ENCODE data around the gene DDO.

Gene DDO, protein sequence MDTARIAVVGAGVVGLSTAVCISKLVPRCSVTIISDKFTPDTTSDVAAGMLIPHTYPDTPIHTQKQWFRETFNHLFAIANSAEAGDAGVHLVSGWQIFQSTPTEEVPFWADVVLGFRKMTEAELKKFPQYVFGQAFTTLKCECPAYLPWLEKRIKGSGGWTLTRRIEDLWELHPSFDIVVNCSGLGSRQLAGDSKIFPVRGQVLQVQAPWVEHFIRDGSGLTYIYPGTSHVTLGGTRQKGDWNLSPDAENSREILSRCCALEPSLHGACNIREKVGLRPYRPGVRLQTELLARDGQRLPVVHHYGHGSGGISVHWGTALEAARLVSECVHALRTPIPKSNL

DNA sequence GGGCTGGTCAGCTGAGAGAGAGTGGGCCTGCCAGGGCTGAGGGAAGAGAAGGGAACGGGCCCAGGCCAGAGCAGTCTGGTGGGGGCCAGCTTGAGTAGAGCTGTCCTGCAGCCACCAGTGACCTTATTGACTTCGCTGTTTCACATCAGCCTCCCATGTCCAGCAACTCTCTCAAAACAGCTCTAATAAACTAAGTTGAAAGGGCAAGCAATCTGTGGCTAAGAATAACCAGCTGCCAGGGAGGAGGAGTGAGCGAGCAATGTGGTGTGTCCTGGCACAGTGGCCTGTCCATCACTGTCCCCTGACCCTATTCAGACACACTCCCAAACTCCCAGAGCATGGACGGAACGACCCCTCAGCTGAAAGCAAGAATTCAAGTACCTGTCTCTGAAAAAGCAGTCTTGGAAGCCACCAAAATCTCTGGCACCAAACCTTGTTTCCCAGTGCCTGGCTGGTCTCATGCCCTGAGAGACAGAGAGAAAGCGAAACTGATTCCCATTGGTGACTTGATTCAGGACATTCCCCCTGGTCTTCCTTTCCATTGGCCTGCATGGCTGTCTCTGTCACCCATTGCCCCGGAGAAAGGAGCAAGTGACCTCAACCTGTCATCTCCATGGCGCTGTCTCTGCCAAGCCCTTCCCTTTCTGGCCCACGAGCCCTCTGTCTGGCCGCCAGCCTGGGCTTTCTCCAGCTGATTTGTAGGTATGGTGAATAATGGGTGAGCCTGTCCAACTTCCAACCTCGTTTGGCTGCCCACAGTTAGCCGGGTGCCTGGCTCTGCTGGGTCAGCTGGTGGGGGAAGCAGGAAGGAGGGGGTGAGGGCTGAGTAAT is at the start of gene DDO:
Gene DDO, minus strand, starts transcription at position 490 of the 831 bp plus-strand sequence. CDS start 2,113 bp downstream, outside the sequence.
- DNase-seq (ENCODE audit: low spot score), result peak; percentile 78

DNA sequence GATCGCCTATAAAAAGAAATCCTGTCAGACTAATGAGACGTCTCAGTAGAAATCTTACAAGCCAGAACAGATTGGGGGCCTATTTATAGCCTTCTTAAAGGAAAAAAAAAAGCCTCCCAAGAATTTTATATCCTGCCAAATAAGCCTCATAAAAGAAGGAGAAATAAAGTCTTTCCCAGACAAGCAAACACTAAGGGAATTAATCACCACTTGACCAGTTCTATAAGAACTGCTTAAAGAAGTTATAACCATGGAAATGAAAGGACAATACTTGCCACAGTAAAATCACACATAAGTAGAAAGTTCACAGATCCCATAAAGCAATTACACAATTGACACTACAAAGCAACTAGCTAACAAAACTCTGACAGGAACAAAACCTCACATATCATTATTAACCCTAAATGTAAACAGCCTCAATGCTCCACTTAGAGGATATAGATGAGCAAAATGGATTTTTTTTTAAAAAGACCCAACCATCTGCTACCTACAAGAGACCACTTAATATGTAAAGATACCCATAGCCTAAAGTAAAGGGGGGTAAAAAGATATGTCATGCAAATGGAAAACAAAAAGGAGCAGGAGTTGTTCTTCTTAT is 47.6 kb upstream of the DDO start:
- DNase-seq (ENCODE audit: low spot score), result no peak

DNA sequence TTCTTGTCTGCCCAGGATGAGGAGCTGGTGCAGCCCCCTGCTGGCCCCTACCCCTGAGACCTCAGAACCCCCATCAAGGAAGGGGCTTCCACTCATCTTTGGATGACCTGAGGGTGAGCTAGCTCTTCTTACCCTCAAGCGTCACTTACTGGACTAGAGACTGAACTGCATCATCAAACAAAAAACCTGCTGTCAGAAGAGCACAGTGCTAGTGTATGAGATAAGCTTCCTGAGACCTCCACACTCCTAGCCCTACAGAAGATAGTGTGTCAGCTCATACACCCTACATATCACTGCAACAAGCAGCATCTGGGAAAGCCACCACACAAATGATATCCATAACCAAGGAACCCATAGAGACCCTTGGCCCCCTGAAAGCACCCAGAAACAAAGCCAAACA is 46.0 kb upstream of the DDO start:
- DNase-seq (ENCODE audit: low spot score), result no peak

- no peak for DNase-seq (ENCODE audit: low spot score)
Observed at GRCh38 chr6:110459137-110459536, 43.8 kb upstream of the DDO start.

GRCh38 chr6:110458476-110458875 is 43.1 kb upstream of the DDO start:
- no peak for DNase-seq (ENCODE audit: low spot score)

- DNase-seq (ENCODE audit: low spot score), result peak; percentile 69
Observed at GRCh38 chr6:110457567-110458175, 42.3 kb upstream of the DDO start.

DNA sequence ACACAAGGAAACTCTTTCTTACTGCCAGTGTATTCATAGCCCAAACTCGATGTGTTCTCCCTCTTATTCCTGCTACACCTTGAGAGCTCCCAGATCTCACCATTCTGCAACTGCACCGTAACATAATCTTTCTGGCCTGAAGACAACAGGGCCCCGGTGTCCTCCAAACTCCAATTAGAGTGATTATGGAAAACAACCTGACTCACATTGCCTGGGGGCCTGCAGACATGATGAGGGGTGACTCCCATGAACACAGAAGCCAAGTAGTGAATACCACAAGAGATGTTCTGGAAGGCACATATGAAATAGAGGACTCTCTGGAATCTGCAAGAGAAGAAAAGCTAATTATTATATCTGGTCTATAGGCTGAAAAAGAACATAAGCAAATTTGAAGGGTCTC is 41.3 kb upstream of the DDO start:
- no peak for DNase-seq (ENCODE audit: low spot score)

GRCh38 chr6:110449541-110449895 is 34.1 kb upstream of the DDO start:
- DNase-seq (ENCODE audit: low spot score), result no peak

- no peak for DNase-seq (ENCODE audit: low spot score)
Observed at GRCh38 chr6:110448846-110449540, 33.6 kb upstream of the DDO start.

- DNase-seq (ENCODE audit: low spot score), result no peak
Observed at GRCh38 chr6:110447761-110448160, 32.4 kb upstream of the DDO start.

GRCh38 chr6:110446405-110446804 is 31.0 kb upstream of the DDO start:
- peak; percentile 1 for DNase-seq (ENCODE audit: low spot score)

DNA sequence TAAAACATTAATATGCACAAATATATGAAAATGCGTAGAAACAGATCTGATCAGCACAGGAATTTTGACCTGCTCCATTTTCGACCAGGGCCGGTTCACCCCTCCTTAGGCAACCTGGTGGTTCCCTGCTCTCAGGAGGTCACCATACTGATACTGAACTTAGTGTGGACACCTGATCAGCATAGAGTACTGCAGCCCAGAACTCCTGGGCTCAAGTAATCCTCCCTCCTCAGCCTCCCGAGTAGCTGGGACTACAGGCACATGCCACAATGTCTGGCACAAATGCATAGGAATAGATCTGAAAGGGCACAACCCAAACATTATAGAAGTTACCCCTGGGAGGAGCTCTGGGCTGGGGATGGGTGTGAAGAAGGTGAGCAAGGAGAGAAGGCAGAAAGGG is 24.7 kb upstream of the DDO start:
- DNase-seq (ENCODE audit: low spot score), result no peak

- DNase-seq (ENCODE audit: low spot score), result no peak
Observed at GRCh38 chr6:110439356-110439755, 24.0 kb upstream of the DDO start.

DNA sequence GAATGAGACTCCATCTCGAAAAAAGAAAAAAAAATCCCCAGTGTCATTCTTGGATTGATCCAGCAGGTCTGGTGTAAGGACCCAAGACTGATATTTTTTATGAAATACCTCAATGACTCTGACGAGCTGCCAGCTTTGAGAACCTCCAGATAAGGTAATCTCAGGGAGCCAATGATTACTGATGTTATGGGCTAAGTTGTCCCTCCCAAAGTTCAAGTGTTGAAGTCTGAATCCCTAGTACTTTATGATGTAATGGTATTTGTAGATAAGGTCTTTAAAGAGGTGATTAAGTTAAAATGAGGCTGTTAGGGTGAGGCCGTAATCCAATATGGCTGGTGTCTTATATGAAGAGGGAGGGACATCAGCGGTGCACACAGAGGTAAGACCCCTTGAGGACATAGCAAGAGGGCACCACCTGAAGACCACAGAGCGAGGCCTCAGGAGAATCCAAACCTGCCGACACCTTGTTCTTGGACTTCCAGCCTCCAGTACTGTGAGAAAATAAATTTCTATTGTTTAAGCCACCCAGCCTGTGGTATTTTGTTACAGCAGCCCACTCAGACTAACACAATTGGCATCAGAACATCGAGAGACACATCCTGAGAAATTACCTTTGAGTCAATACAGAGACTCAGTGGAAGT is 19.7 kb upstream of the DDO start:
- no peak for DNase-seq (ENCODE audit: low spot score)

DNA sequence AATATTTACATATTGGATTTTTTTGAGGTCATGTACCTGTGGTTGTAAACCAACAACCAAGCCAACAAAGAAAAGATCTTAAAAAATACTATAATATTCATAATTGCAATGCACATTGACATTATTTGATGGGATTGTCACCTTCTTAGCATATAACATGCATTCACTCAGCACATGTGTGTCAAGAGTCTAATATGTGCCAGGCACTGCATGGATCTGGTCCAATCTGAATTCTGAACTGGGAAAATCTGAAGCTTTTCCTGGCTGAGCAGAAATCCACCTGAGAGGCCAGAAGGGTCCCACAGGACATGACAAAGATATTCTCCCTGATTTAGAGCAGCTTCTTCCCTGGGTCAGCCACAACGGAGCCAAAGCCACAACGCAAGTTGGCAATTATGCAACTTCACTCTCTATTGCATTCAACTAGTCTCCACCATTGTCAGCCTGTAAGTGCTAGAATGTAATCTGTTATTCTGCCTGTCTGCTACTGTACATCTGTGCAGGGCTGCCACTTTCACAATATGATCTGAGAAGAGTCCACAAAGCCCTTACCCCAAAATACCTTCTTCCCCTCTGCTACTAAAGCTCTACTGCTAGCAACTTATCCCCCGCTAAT is 17.0 kb upstream of the DDO start:
- no peak for DNase-seq (ENCODE audit: low spot score)

DNA sequence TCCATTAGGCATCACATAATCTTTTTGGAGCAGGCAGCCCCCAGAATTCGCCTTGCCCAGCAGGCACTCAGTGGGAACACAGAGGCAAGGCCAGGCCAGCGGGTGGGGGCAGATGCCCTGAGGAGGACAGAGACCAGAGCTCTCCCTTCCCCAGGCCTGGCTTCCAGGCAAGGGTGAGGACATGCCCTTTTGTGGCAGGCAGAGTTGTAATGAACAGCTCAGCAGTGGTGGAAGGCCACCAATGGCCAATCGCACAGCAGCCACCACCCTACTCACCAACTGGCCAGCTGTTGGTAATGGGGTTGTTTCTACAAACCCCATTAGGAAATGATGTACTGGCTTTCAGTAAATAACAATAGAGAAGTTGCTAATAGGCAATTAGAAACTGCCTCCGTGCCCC is 15.4 kb upstream of the DDO start:
- DNase-seq (ENCODE audit: low spot score), result no peak

DNA sequence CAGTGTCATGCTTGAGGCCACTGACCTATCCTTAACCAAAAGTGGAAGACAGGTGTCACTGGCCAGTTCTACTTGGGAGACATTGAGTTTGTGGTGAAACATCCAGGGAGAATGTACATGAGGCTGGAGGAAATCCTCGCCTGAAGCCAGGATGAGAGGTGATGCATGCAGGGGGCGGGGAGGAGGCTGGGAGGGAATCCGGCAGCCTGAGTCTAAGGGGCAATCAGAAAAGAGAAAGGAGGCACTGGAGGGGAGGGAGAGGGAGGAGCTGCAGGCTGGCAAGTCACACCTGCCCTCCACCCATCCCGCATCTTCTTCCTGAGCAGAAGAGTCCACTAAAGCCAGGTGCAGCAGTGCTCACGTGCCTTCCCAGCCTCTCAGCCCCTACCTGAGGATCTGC is 14.9 kb upstream of the DDO start:
- DNase-seq (ENCODE audit: low spot score), result peak; percentile 9

GRCh38 chr6:110428153-110428552 is 12.8 kb upstream of the DDO start:
- DNase-seq (ENCODE audit: low spot score), result no peak

DNA sequence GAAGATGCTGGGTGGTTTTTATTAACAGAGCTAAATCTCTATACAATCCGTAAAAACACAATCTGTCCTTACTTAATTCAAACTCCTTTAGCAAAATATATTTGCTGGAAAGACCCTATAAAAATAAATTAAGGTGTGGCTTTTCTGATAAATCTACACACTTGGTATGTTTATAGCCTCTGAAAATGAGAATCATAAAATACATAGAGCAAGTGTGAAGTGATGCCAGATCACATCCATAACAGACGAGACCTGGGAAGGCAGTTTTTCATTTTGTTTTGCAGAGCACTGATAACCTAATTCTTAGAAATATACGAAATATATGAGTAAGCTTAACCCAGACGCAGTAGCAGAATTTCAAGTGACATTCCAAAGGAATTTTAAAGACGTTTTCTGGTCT is 10.4 kb upstream of the DDO start:
- no peak for DNase-seq (ENCODE audit: low spot score)

DNA sequence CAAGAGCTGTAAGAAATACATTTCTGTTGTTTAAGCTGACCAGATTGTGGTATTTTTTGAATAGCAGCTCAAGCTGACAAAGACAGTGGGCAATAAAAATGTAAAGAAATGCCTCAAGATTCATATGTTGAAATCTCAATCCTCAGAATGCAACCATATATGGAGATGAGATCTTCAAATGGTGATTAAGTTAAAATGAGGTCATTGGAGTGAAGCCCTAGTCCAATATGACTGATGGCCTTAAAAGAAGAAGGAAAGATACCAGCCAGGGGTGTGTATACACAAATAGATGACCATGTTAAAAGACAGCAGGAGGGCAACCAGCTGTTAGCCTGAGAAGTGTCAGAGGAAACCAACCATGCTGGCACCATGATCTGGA is 7.1 kb upstream of the DDO start:
- no peak for DNase-seq (ENCODE audit: low spot score)

GRCh38 chr6:110421749-110422443 is 6.5 kb upstream of the DDO start:
- DNase-seq (ENCODE audit: low spot score), result no peak

Data from kidney tubule cell (primary cell).